ENCODE measurements around the gene UBE3C.

UBE3C gene

GRCh38 chr7:157241631-157242030 is 102.9 kb downstream of the UBE3C start:
- Histone ChIP-seq H3K27ac (ENCODE audit: low read depth, low read length, poor library complexity, severe bottlenecking) (no peak overlapping the region), H3K9me2 (ENCODE audit: low read depth, low read length) (no peaks in the 10 kb centered on the region), H2AFZ (ENCODE audit: low read length) (no peak overlapping the region), H3K4me3 (ENCODE audit: low read depth, low read length, poor library complexity, severe bottlenecking) (no peak overlapping the region), H3K36me3 (ENCODE audit: insufficient read depth, low read length) (peaks cover 51% of the 10 kb centered on the region), H3K79me2 (ENCODE audit: insufficient read depth, low read length) (no peaks in the 10 kb centered on the region), H3K9me3 (ENCODE audit: low read length) (no peaks in the 10 kb centered on the region), H3K27me3 (ENCODE audit: insufficient read depth, low read length) (no peaks in the 10 kb centered on the region), H3F3A (ENCODE audit: insufficient read depth, low read length) (no peaks in the 10 kb centered on the region), H3K9ac (ENCODE audit: low read length) (no peak overlapping the region), H4K20me1 (ENCODE audit: insufficient read depth, low read length) (no peaks in the 10 kb centered on the region), H3K4me1 (ENCODE audit: insufficient read depth, low read length, severe bottlenecking) (no peaks in the 10 kb centered on the region), H3K4me2 (ENCODE audit: low read length) (no peak overlapping the region)
- TF ChIP-seq EZH2 (IDR thresholded peaks at IDR 0.05; ENCODE audit: borderline replicate concordance, low read length) (no peak), CTCF (IDR thresholded peaks at IDR 0.05; ENCODE audit: low read length) (no peak)

- no peaks in the 10 kb centered on the region for H4K20me1 ChIP-seq (ENCODE audit: insufficient read depth, low read length)
- no peaks in the 10 kb centered on the region for H3F3A ChIP-seq (ENCODE audit: insufficient read depth, low read length)
- H3K79me2 ChIP-seq (ENCODE audit: insufficient read depth, low read length): no peaks in the 10 kb centered on the region
- no peaks in the 10 kb centered on the region for H3K4me1 ChIP-seq (ENCODE audit: insufficient read depth, low read length, severe bottlenecking)
- H3K9ac ChIP-seq (ENCODE audit: low read length): no peak overlapping the region
- no peak overlapping the region for H3K4me2 ChIP-seq (ENCODE audit: low read length)
- TF ChIP-seq EZH2 (IDR thresholded peaks at IDR 0.05; ENCODE audit: borderline replicate concordance, low read length) (no peak), CTCF (IDR thresholded peaks at IDR 0.05; ENCODE audit: low read length) (no peak)
- no peak overlapping the region for H3K4me3 ChIP-seq (ENCODE audit: low read depth, low read length, poor library complexity, severe bottlenecking)
- no peaks in the 10 kb centered on the region for H3K9me2 ChIP-seq (ENCODE audit: low read depth, low read length)
- peaks cover 40% of the 10 kb centered on the region for H3K36me3 ChIP-seq (ENCODE audit: insufficient read depth, low read length)
- no peaks in the 10 kb centered on the region for H3K27me3 ChIP-seq (ENCODE audit: insufficient read depth, low read length)
- H3K9me3 ChIP-seq (ENCODE audit: low read length): no peaks in the 10 kb centered on the region
- H3K27ac ChIP-seq (ENCODE audit: low read depth, low read length, poor library complexity, severe bottlenecking): no peak overlapping the region
- H2AFZ ChIP-seq (ENCODE audit: low read length): no peak overlapping the region
These were observed 106.0 kb downstream of the UBE3C start for GRCh38 chr7:157244516-157245294.

- peaks cover 40% of the 10 kb centered on the region for H3K36me3 ChIP-seq (ENCODE audit: insufficient read depth, low read length)
- no peak overlapping the region for H2AFZ ChIP-seq (ENCODE audit: low read length)
- H4K20me1 ChIP-seq (ENCODE audit: insufficient read depth, low read length): no peaks in the 10 kb centered on the region
- no peak overlapping the region for H3K4me2 ChIP-seq (ENCODE audit: low read length)
- H3K79me2 ChIP-seq (ENCODE audit: insufficient read depth, low read length): no peaks in the 10 kb centered on the region
- TF ChIP-seq CTCF (IDR thresholded peaks at IDR 0.05; ENCODE audit: low read length): no peak
- no peak for TF ChIP-seq EZH2 (IDR thresholded peaks at IDR 0.05; ENCODE audit: borderline replicate concordance, low read length)
- H3K27ac ChIP-seq (ENCODE audit: low read depth, low read length, poor library complexity, severe bottlenecking): no peak overlapping the region
- no peaks in the 10 kb centered on the region for H3K9me3 ChIP-seq (ENCODE audit: low read length)
- H3K27me3 ChIP-seq (ENCODE audit: insufficient read depth, low read length): no peaks in the 10 kb centered on the region
- no peaks in the 10 kb centered on the region for H3F3A ChIP-seq (ENCODE audit: insufficient read depth, low read length)
- H3K9me2 ChIP-seq (ENCODE audit: low read depth, low read length): no peaks in the 10 kb centered on the region
- no peaks in the 10 kb centered on the region for H3K4me1 ChIP-seq (ENCODE audit: insufficient read depth, low read length, severe bottlenecking)
- no peak overlapping the region for H3K9ac ChIP-seq (ENCODE audit: low read length)
- H3K4me3 ChIP-seq (ENCODE audit: low read depth, low read length, poor library complexity, severe bottlenecking): no peak overlapping the region
These were observed 107.3 kb downstream of the UBE3C start for GRCh38 chr7:157246052-157246451.

Data from OCI-LY1 (cell line).